Liver (tissue), 9 donors: ENCODE results near the gene HRG. TPM values are rescaled to one million over a fixed set of nuclear protein-coding genes. Genes with fewer than 3 reads are reported as not detected.
"Not testable (repeated sequence)": the region's sequence is repeated elsewhere in the genome, so short reads cannot be mapped to it uniquely, and the experiment has no call there.

ENCODE experiments used
- DNase-seq: peaks from one replicate; pipeline ENCODE4 v3.0.0-alpha.2; 2017; ENCODE audit warnings: low spot score
- H3K27ac ChIP-seq, 2 donors: one replicate each; pipeline ENCODE4 v1.7.0; 2013; ENCODE audit warnings: inconsistent platforms in 2 of 2, low read length in 2 of 2, control low read depth in 1 of 2, low read depth in 1 of 2, mild to moderate bottlenecking in 1 of 2
- H3K27me3 ChIP-seq, 4 donors: one replicate each; pipeline versions ENCODE4 v1.6.1 to v1.7.0; 2013; ENCODE audit warnings: low read length in 3 of 4, inconsistent platforms in 1 of 4, mild to moderate bottlenecking in 1 of 4, moderate library complexity in 1 of 4; ENCODE audit not compliant: control insufficient read depth in 4 of 4, insufficient read depth in 4 of 4
- H3K36me3 ChIP-seq, 4 donors: one replicate each; pipeline versions ENCODE4 v1.6.1 to v1.7.0; 2013; ENCODE audit warnings: low read length in 3 of 4, mild to moderate bottlenecking in 3 of 4, low read depth in 1 of 4, moderate library complexity in 1 of 4; ENCODE audit not compliant: control insufficient read depth in 4 of 4, insufficient read depth in 3 of 4
- H3K4me1 ChIP-seq, 4 donors: one replicate each; pipeline versions ENCODE4 v1.6.1 to v1.7.0; 2013; ENCODE audit warnings: low read length in 3 of 4, mild to moderate bottlenecking in 3 of 4, moderate library complexity in 1 of 4; ENCODE audit not compliant: control insufficient read depth in 4 of 4, insufficient read depth in 4 of 4
- H3K4me3 ChIP-seq, 3 donors: one replicate each; pipeline versions ENCODE4 v1.6.1 to v1.7.0; 2013; ENCODE audit warnings: low read length in 3 of 3, control low read depth in 1 of 3, low read depth in 1 of 3, mild to moderate bottlenecking in 1 of 3
- H3K9ac ChIP-seq, 2 donors: one replicate each; pipeline ENCODE4 v1.7.0; 2013; ENCODE audit warnings: low read length in 2 of 2, mild to moderate bottlenecking in 2 of 2, moderate library complexity in 2 of 2, control low read depth in 1 of 2, low read depth in 1 of 2
- H3K9me3 ChIP-seq, 4 donors: one replicate each; pipeline versions ENCODE4 v1.6.1 to v1.7.0; 2013; ENCODE audit warnings: low read length in 3 of 4; ENCODE audit not compliant: control insufficient read depth in 4 of 4
- EGR1 ChIP-seq, 2 donors: IDR thresholded peaks; 2 replicates each; pipeline ENCODE4 v1.6.1; 2016 to 2018; ENCODE audit warnings: antibody characterized with exemption in 2 of 2, low read depth in 2 of 2
- FOXA1 ChIP-seq: IDR thresholded peaks from 2 replicates; pipeline ENCODE4 v1.6.1; 2016; ENCODE audit warnings: antibody characterized with exemption
- FOXA2 ChIP-seq: IDR thresholded peaks from 2 replicates; pipeline ENCODE4 v1.6.1; 2016; ENCODE audit warnings: antibody characterized with exemption
- GABPA ChIP-seq, 2 donors: IDR thresholded peaks in 1 of 2; conservative IDR thresholded peaks in 1 of 2; 2 replicates each; pipeline ENCODE4 v1.6.1; 2016; ENCODE audit warnings: antibody characterized with exemption in 2 of 2, mild to moderate bottlenecking in 1 of 2, moderate library complexity in 1 of 2
- HNF4A ChIP-seq, 2 donors: conservative IDR thresholded peaks; 2 replicates each; pipeline ENCODE4 v1.6.1; 2016; ENCODE audit warnings: antibody characterized with exemption in 2 of 2, mild to moderate bottlenecking in 2 of 2
- HNF4G ChIP-seq: IDR thresholded peaks from 2 replicates; pipeline ENCODE4 v1.6.1; 2016; ENCODE audit warnings: antibody characterized with exemption
- JUND ChIP-seq, 2 donors: IDR thresholded peaks; 2 replicates each; pipeline ENCODE4 v1.6.1; 2016; ENCODE audit warnings: antibody characterized with exemption in 2 of 2
- NR2F2 ChIP-seq: IDR thresholded peaks from 2 replicates; pipeline ENCODE4 v1.6.1; 2016; ENCODE audit warnings: antibody characterized with exemption
- RAD21 ChIP-seq, 2 donors: IDR thresholded peaks; 2 replicates each; pipeline ENCODE4 v1.6.1; 2016; ENCODE audit warnings: antibody characterized with exemption in 2 of 2, mild to moderate bottlenecking in 2 of 2
- RXRA ChIP-seq, 2 donors: IDR thresholded peaks; 2 replicates each; pipeline ENCODE4 v1.6.1; 2017 to 2018; ENCODE audit warnings: antibody characterized with exemption in 2 of 2, mild to moderate bottlenecking in 1 of 2
- SP1 ChIP-seq: IDR thresholded peaks from 2 replicates; pipeline ENCODE4 v1.6.1; 2018; ENCODE audit warnings: antibody characterized with exemption, mild to moderate bottlenecking
- TAF1 ChIP-seq: conservative IDR thresholded peaks from 2 replicates; pipeline ENCODE4 v1.6.1; 2016; ENCODE audit warnings: antibody characterized with exemption, mild to moderate bottlenecking
- YY1 ChIP-seq: IDR thresholded peaks from 2 replicates; pipeline ENCODE4 v1.6.1; 2016; ENCODE audit warnings: antibody characterized with exemption, mild to moderate bottlenecking
- WGBS: extraction: QIAGEN DNeasy Blood & Tissue Kit; methylation state at CpG from one replicate; pipeline ENCODE4 v1.1.7; 2013; 5-methylcytosine and 5-hydroxymethylcytosine counted together
- polyA plus RNA-seq, 2 donors: library from polyadenylated mRNA; stranded (reverse) in 1 of 2; unstranded in 1 of 2; fragments of 200-250 nt in 1 of 2; fragments of >200 nt in 1 of 2; fragmentation: Nextera tagmentation in 1 of 2; extraction: Ambion mirVana in 1 of 2; gene quantifications; one replicate each; pipeline versions ENCODE4 v1.2.1 to v1.2.3, GENCODE V29; 2013 to 2015
- total RNA-seq, 2 donors: library from RNA; depleted of rRNA; stranded (reverse); fragments of >200 nt; gene quantifications; one replicate each; pipeline ENCODE4 v1.2.3, GENCODE V29; 2014
- TF ChIP-seq, protein P1 (sequence below): IDR thresholded peaks from 2 replicates; pipeline ENCODE4 v1.6.1; 2016; ENCODE audit warnings: antibody characterized with exemption
- TF ChIP-seq, protein P2 (sequence below): IDR thresholded peaks from 2 replicates; pipeline ENCODE4 v1.6.1; 2016; ENCODE audit warnings: antibody characterized with exemption
- TF ChIP-seq, protein P3 (sequence below): fragments of 150-350 bp; IDR thresholded peaks from 2 replicates; pipeline ENCODE4 v1.5.1; 2017; ENCODE audit warnings: improper control_type of control experiment, low read depth, low read length; ENCODE audit not compliant: missing input control
- TF ChIP-seq, protein P4 (sequence below): IDR thresholded peaks from 2 replicates; pipeline ENCODE4 v1.6.1; 2016; ENCODE audit warnings: antibody characterized with exemption
- TF ChIP-seq, protein P5 (sequence below): IDR thresholded peaks from 2 replicates; pipeline ENCODE4 v1.6.1; 2016; ENCODE audit warnings: antibody characterized with exemption, mild to moderate bottlenecking
- donor health status: healthy.
- donor health status: healthy.
- donor health status: healthy.
- donor health status: healthy.
- donor health status: healthy.

Gene HRG
- total and polyA plus RNA-seq, 4 donors: 41.8 to 837 (median 227) TPM

DNA sequence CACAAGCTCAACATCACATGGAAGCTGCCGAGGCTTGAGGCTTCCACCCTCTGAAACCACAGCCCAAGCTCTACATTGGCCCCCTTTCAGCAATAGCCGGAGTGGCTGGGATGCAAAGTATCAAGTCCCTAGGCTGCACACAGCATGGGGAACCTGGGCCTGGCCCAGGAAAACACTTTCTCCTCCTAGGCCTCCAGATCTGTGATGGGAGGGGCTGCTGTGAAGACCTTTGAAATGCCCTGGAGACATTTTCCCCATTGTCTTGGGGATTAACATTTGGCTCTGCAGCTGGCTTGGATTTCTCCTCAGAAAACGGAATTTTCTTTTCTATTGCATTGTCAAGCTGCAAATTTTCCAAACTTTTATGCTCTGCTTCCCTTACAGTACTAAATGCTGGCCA is 18.2 kb downstream of the HRG start:
- 90% methylated on average over 3 of the region's 3 CpGs for WGBS
- Histone ChIP-seq H3K4me3 (no peak overlapping the region), H3K4me1 (peaks cover 0 to 6% (median under 1%) of the 10 kb centered on the region in 4 donors), H3K9ac (no peak overlapping the region), H3K27me3 (no peaks in the 10 kb centered on the region), H3K27ac (no peak overlapping the region), H3K9me3 (no peaks in the 10 kb centered on the region), H3K36me3 (no peaks in the 10 kb centered on the region)
- no peak for DNase-seq
- TF ChIP-seq RXRA (IDR thresholded peaks at IDR 0.05) (no peak), HNF4A (conservative IDR thresholded peaks at IDR 0.05) (no peak), NR2F2 (no peak), FOXA2 (no peak), EGR1 (IDR thresholded peaks at IDR 0.05; ENCODE audit: low read depth in 2 of 2) (no peak), RAD21 (IDR thresholded peaks at IDR 0.05) (no peak), TAF1 (no peak), JUND (IDR thresholded peaks at IDR 0.05) (no peak), YY1 (no peak), GABPA (IDR thresholded peaks at IDR 0.05 in 1 of 2, conservative IDR thresholded peaks at IDR 0.05 in 1 of 2) (no peak), FOXA1 (no peak), SP1 (no peak), HNF4G (no peak)
- TF ChIP-seq, protein P1, sequence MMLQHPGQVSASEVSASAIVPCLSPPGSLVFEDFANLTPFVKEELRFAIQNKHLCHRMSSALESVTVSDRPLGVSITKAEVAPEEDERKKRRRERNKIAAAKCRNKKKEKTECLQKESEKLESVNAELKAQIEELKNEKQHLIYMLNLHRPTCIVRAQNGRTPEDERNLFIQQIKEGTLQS: no peak
- TF ChIP-seq, protein P2, sequence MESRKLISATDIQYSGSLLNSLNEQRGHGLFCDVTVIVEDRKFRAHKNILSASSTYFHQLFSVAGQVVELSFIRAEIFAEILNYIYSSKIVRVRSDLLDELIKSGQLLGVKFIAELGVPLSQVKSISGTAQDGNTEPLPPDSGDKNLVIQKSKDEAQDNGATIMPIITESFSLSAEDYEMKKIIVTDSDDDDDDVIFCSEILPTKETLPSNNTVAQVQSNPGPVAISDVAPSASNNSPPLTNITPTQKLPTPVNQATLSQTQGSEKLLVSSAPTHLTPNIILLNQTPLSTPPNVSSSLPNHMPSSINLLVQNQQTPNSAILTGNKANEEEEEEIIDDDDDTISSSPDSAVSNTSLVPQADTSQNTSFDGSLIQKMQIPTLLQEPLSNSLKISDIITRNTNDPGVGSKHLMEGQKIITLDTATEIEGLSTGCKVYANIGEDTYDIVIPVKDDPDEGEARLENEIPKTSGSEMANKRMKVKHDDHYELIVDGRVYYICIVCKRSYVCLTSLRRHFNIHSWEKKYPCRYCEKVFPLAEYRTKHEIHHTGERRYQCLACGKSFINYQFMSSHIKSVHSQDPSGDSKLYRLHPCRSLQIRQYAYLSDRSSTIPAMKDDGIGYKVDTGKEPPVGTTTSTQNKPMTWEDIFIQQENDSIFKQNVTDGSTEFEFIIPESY: no peak
- TF ChIP-seq, protein P3, sequence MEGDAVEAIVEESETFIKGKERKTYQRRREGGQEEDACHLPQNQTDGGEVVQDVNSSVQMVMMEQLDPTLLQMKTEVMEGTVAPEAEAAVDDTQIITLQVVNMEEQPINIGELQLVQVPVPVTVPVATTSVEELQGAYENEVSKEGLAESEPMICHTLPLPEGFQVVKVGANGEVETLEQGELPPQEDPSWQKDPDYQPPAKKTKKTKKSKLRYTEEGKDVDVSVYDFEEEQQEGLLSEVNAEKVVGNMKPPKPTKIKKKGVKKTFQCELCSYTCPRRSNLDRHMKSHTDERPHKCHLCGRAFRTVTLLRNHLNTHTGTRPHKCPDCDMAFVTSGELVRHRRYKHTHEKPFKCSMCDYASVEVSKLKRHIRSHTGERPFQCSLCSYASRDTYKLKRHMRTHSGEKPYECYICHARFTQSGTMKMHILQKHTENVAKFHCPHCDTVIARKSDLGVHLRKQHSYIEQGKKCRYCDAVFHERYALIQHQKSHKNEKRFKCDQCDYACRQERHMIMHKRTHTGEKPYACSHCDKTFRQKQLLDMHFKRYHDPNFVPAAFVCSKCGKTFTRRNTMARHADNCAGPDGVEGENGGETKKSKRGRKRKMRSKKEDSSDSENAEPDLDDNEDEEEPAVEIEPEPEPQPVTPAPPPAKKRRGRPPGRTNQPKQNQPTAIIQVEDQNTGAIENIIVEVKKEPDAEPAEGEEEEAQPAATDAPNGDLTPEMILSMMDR: no peak
- TF ChIP-seq, protein P4, sequence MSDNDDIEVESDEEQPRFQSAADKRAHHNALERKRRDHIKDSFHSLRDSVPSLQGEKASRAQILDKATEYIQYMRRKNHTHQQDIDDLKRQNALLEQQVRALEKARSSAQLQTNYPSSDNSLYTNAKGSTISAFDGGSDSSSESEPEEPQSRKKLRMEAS: no peak
- TF ChIP-seq, protein P5, sequence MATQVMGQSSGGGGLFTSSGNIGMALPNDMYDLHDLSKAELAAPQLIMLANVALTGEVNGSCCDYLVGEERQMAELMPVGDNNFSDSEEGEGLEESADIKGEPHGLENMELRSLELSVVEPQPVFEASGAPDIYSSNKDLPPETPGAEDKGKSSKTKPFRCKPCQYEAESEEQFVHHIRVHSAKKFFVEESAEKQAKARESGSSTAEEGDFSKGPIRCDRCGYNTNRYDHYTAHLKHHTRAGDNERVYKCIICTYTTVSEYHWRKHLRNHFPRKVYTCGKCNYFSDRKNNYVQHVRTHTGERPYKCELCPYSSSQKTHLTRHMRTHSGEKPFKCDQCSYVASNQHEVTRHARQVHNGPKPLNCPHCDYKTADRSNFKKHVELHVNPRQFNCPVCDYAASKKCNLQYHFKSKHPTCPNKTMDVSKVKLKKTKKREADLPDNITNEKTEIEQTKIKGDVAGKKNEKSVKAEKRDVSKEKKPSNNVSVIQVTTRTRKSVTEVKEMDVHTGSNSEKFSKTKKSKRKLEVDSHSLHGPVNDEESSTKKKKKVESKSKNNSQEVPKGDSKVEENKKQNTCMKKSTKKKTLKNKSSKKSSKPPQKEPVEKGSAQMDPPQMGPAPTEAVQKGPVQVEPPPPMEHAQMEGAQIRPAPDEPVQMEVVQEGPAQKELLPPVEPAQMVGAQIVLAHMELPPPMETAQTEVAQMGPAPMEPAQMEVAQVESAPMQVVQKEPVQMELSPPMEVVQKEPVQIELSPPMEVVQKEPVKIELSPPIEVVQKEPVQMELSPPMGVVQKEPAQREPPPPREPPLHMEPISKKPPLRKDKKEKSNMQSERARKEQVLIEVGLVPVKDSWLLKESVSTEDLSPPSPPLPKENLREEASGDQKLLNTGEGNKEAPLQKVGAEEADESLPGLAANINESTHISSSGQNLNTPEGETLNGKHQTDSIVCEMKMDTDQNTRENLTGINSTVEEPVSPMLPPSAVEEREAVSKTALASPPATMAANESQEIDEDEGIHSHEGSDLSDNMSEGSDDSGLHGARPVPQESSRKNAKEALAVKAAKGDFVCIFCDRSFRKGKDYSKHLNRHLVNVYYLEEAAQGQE: no peak

DNA sequence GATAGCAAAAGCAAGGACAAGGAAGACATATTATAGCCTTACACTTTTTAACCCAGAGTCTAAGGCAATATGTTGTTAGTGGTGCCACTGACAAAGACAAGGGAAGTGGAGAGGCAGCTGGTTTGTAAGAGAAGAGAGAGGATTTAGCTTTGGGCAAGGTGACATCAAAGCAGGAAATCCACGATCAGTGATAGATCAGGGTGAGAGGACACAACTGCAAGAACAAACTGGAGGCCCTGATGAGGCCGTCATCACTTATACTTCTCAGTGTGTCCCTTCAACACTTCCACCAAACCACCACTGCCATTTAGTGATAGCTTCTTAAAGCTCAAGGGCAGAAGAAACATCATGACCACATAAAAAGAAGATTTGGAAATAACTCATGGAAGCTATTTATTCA is 20.7 kb downstream of the HRG start:
- H3K9ac ChIP-seq, H3K36me3 ChIP-seq, H3K27me3 ChIP-seq, DNase-seq, H3K4me1 ChIP-seq, H3K27ac ChIP-seq, H3K9me3 ChIP-seq, H3K4me3 ChIP-seq: not testable (repeated sequence)
- WGBS: 89% methylated on average over 2 of the region's 2 CpGs
